A673 (cell line): ENCODE measurements around the gene KIR2DL3. TPM values are rescaled to one million over a fixed set of nuclear protein-coding genes. Genes with fewer than 3 reads are reported as not detected.
"Not testable (repeated sequence)": the region's sequence is repeated elsewhere in the genome, so short reads cannot be mapped to it uniquely, and the experiment has no call there.

Experiments used
- BruUV-seq: library from RNA; stranded (reverse); fragments of 400-500 nt; replicated peaks from 2 replicates; lab custom pipeline; 2021; lab: Mats Ljungman, UMichigan
- CTCF ChIA-PET: fragments of 300-600 bp; sonication (Branson Sonifier 250); formaldehyde crosslinking; loops from one replicate; lab custom pipeline; 2022; ENCODE audit warnings: antibody characterized with exemption; lab: Charles Lee
- POLR2A ChIA-PET: fragments of 300-600 bp; sonication (Branson Sonifier 250); formaldehyde crosslinking; loops from one replicate; lab custom pipeline; 2022; ENCODE audit warnings: antibody characterized with exemption; ENCODE audit not compliant: low non-redundant PET; lab: Charles Lee
- DNase-seq: peaks from one replicate; pipeline ENCODE4 v3.0.0-alpha.2; 2015; ENCODE audit warnings: low spot score
- H3K27ac ChIP-seq: fragments of 200-600 bp; sonication (generic); 2 replicates; pipeline ENCODE4 v1.5.1; 2016; ENCODE audit warnings: mixed run types, low read depth, mild to moderate bottlenecking, mixed read lengths, antibody characterized with exemption, low read length; ENCODE audit not compliant: poor library complexity, severe bottlenecking
- H3K27me3 ChIP-seq: fragments of 200-600 bp; sonication (generic); replicated peaks from 2 replicates; pipeline ENCODE4 v1.6.1; 2017; ENCODE audit warnings: mixed run types, low read depth, mild to moderate bottlenecking, mixed read lengths, antibody characterized with exemption, low read length; ENCODE audit not compliant: insufficient read depth, poor library complexity
- H3K36me3 ChIP-seq: fragments of 200-600 bp; sonication (generic); 2 replicates; pipeline ENCODE4 v1.6.1; 2016; ENCODE audit warnings: mixed run types, mild to moderate bottlenecking, mixed read lengths, antibody characterized with exemption, low read length; ENCODE audit not compliant: insufficient read depth, poor library complexity, severe bottlenecking
- H3K4me1 ChIP-seq: fragments of 200-600 bp; sonication (generic); 2 replicates; pipeline ENCODE4 v1.6.1; 2017; ENCODE audit warnings: mixed run types, mild to moderate bottlenecking, mixed read lengths, antibody characterized with exemption, low read length; ENCODE audit not compliant: insufficient read depth, poor library complexity, severe bottlenecking
- H3K4me3 ChIP-seq: fragments of 200-600 bp; sonication (generic); 2 replicates; pipeline ENCODE4 v1.5.1; 2016; ENCODE audit warnings: low read depth, mixed run types, mild to moderate bottlenecking, mixed read lengths, low read length; ENCODE audit not compliant: poor library complexity, severe bottlenecking
- H3K9me3 ChIP-seq: fragments of 200-600 bp; sonication (generic); 2 replicates; pipeline ENCODE4 v1.6.1; 2016; ENCODE audit warnings: mixed run types, low read depth, mild to moderate bottlenecking, mixed read lengths, antibody characterized with exemption, low read length; ENCODE audit not compliant: poor library complexity, severe bottlenecking
- CTCF ChIP-seq: fragments of 300-800, 200-600 bp; sonication (generic); conservative IDR thresholded peaks from 2 replicates; pipeline ENCODE4 v1.5.1; 2017; ENCODE audit warnings: low read depth, mild to moderate bottlenecking, antibody characterized with exemption, low read length, moderate library complexity, mixed read lengths
- EZH2 ChIP-seq: fragments of 200-600 bp; sonication (generic); IDR thresholded peaks from 2 replicates; pipeline ENCODE4 v1.6.1; 2017; ENCODE audit warnings: borderline replicate concordance, low read depth, mild to moderate bottlenecking, mixed read lengths, antibody characterized with exemption, low read length; ENCODE audit not compliant: poor library complexity, severe bottlenecking
- intact Hi-C: fragments of 100-400 bp; cut with micrococcal nuclease; formaldehyde crosslinking; loops from one replicate; pipeline ENCODE4 v1.10.0; 2022; ENCODE audit not compliant: unreplicated experiment
- total RNA-seq: library from RNA; stranded (reverse); gene quantifications from 2 replicates; pipeline ENCODE4 v1.2.3, GENCODE V29; 2021

Gene KIR2DL3
- total RNA-seq, 1 experiment from 2014 or later: not detected

DNA sequence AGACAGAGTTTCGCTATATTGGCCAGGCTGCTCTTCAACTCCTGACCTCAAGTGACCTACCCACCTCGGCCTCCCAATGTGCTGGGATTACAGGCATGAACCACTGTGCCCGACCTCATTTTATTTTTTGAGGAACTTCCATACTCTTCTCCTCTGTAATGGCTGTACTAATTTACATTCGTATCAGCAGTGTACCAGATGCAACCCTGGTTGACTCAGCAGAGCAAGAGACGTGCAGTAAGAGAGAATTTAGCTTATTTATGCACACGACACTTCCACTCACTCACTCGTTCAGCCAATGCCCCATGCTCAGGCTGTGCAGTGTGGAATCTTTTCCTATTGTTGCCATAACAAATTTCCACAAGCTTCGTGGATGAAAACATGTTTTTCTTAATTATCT lies 7.1 kb upstream of the KIR2DL3 start:
- H3K4me3 ChIP-seq: no peak overlapping the region
- POLR2A ChIA-PET: interaction anchor here (0.6 kb wide), 1 partner anchor 338 kb away, joined by 3 read pairs; no protein-coding TSS in a partner anchor
- no TSS peak for BruUV-seq
- no peaks in the 10 kb centered on the region for H3K9me3 ChIP-seq
- CTCF ChIA-PET: no interaction called here
- H3K4me1 ChIP-seq: no peaks in the 10 kb centered on the region
- intact Hi-C loops: no loop called here
- no peaks in the 10 kb centered on the region for H3K36me3 ChIP-seq
- DNase-seq: no peak
- TF ChIP-seq EZH2 (no peak), CTCF (no peak)
- peaks cover 37% of the 10 kb centered on the region for H3K27me3 ChIP-seq
- no peak overlapping the region for H3K27ac ChIP-seq

GRCh38 chr19:54738715-54739114 lies 402 bp downstream of the KIR2DL3 start:
- no peak for TF ChIP-seq EZH2
- no peak for TF ChIP-seq CTCF
- POLR2A ChIA-PET: no interaction called here
- Histone ChIP-seq H3K27me3 (peaks cover 4% of the 10 kb centered on the region), H3K4me1 (no peaks in the 10 kb centered on the region), H3K27ac (no peak overlapping the region), H3K36me3 (no peaks in the 10 kb centered on the region), H3K4me3 (no peak overlapping the region), H3K9me3 (no peaks in the 10 kb centered on the region)
- CTCF ChIA-PET: no interaction called here
- no TSS peak for BruUV-seq
- intact Hi-C loops: loop anchor here (5.0 kb wide), 1 partner anchor 109 kb away; no protein-coding TSS in a partner anchor
- no peak for DNase-seq

GRCh38 chr19:54739587-54740497 lies 1.5 kb downstream of the KIR2DL3 start:
- no TSS peak for BruUV-seq
- POLR2A ChIA-PET: no interaction called here
- TF ChIP-seq EZH2 (no peak), CTCF (no peak)

GRCh38 chr19:54741950-54742349 lies 3.6 kb downstream of the KIR2DL3 start:
- DNase-seq: not testable (repeated sequence)

More at GRCh38 chr19:54739587-54740497, 1.5 kb downstream of the KIR2DL3 start:
- CTCF ChIA-PET: no interaction called here
- DNase-seq: no peak
- Histone ChIP-seq H3K4me1 (no peaks in the 10 kb centered on the region), H3K36me3 (no peaks in the 10 kb centered on the region), H3K9me3 (no peaks in the 10 kb centered on the region), H3K27me3 (no peaks in the 10 kb centered on the region), H3K4me3 (no peak overlapping the region), H3K27ac (no peak overlapping the region)
- intact Hi-C loops: loop anchor here (5.0 kb wide), 1 partner anchor 107 kb away; no protein-coding TSS in a partner anchor

GRCh38 chr19:54744080-54744479 lies 5.8 kb downstream of the KIR2DL3 start:
- H3K4me3 ChIP-seq, H3K9me3 ChIP-seq, H3K36me3 ChIP-seq, H3K4me1 ChIP-seq, H3K27me3 ChIP-seq, intact Hi-C loops, CTCF ChIA-PET, BruUV-seq, POLR2A ChIA-PET, DNase-seq, H3K27ac ChIP-seq: not testable (repeated sequence)

More at GRCh38 chr19:54741950-54742349, 3.6 kb downstream of the KIR2DL3 start:
- CTCF ChIA-PET, H3K36me3 ChIP-seq, H3K4me3 ChIP-seq, H3K27ac ChIP-seq, POLR2A ChIA-PET, H3K4me1 ChIP-seq, H3K9me3 ChIP-seq, H3K27me3 ChIP-seq, intact Hi-C loops, BruUV-seq: not testable (repeated sequence)
